A549 (cell line): ENCODE measurements around the gene SERPIND1. TPM values are rescaled to one million over a fixed set of nuclear protein-coding genes. Genes with fewer than 3 reads are reported as not detected.

Source experiments
- ATAC-seq, 2 experiments: fragments of 200-7000 bp in 1 of 2; fragments of >200 bp in 1 of 2; cut with Nextera tagmentation in 1 of 2; cut with Tn5 transposase in 1 of 2; 3 replicates each; pipeline versions ENCODE4 v1.8.0 to v1.9.1; 2018 to 2020; ENCODE audit warnings: mild to moderate bottlenecking in 1 of 2, moderate library complexity in 1 of 2
- CTCF ChIA-PET: fragments of 300-600 bp; sonication (Branson Sonifier 250); formaldehyde crosslinking; extraction: SDS; loops from one replicate; lab custom pipeline; 2021; ENCODE audit warnings: antibody characterized with exemption, inconsistent platforms; lab: Yijun Ruan, JAX
- POLR2A ChIA-PET: fragments of 350-600 bp; formaldehyde crosslinking; extraction: SDS; loops from one replicate; lab custom pipeline; 2021; ENCODE audit warnings: antibody characterized with exemption, inconsistent platforms; lab: Yijun Ruan, JAX
- DNase-seq, 2 experiments: peaks; one replicate each; pipeline versions ENCODE4 v3.0.0 to v3.0.0-alpha.2; 2011 to 2016; ENCODE audit warnings: low read depth in 1 of 2, low spot score in 1 of 2
- FAIRE-seq: peaks from 2 replicates; lab custom pipeline; 2011; peaks lifted over from hg19 to GRCh38; lab: Jason Lieb, UNC
- H3K27ac ChIP-seq, 2 experiments: fragments of >200 bp; sonication (Bioruptor Twin); formaldehyde crosslinking; 3 replicates each; pipeline ENCODE4 v1.5.1; 2016 to 2017
- H3K4me1 ChIP-seq: fragments of >200 bp; sonication (Bioruptor Twin); formaldehyde crosslinking; 3 replicates; pipeline ENCODE4 v1.6.1; 2016
- H3K4me2 ChIP-seq: fragments of >200 bp; sonication (Bioruptor Twin); formaldehyde crosslinking; 3 replicates; pipeline ENCODE4 v1.6.1; 2016
- H3K4me3 ChIP-seq: fragments of >200 bp; sonication (Bioruptor Twin); formaldehyde crosslinking; 3 replicates; pipeline ENCODE4 v1.5.1; 2016
- H3K9me3 ChIP-seq: fragments of >200 bp; sonication (Bioruptor Twin); formaldehyde crosslinking; 3 replicates; pipeline ENCODE4 v1.6.1; 2016
- ATOH8 ChIP-seq: fragments of 250-450 bp; sonication (Bioruptor Pico); IDR thresholded peaks from 2 replicates; pipeline ENCODE4 v1.5.0; 2020; ENCODE audit warnings: low read depth, mild to moderate bottlenecking, moderate library complexity
- CBX2 ChIP-seq: fragments of 200-600 bp; sonication (generic); IDR thresholded peaks from 2 replicates; pipeline ENCODE4 v1.6.1; 2016; ENCODE audit warnings: low read depth, mild to moderate bottlenecking, borderline replicate concordance
- CBX8 ChIP-seq: fragments of 200-600 bp; sonication (generic); IDR thresholded peaks from 2 replicates; pipeline ENCODE4 v1.6.1; 2016
- E2F6 ChIP-seq: IDR thresholded peaks from 2 replicates; pipeline ENCODE4 v1.6.1; 2012; ENCODE audit warnings: low read depth, borderline replicate concordance
- EHF ChIP-seq: fragments of 250-450 bp; sonication (Bioruptor Pico); IDR thresholded peaks from 2 replicates; pipeline ENCODE4 v1.5.0; 2020; ENCODE audit warnings: mild to moderate bottlenecking
- EHMT2 ChIP-seq: fragments of 200-600 bp; sonication (generic); IDR thresholded peaks from 2 replicates; pipeline ENCODE4 v1.6.1; 2016; ENCODE audit warnings: antibody characterized with exemption, low read depth, mild to moderate bottlenecking, moderate library complexity
- FOSB ChIP-seq: fragments of 250-450 bp; sonication (Bioruptor Pico); IDR thresholded peaks from 2 replicates; pipeline ENCODE4 v1.5.0; 2020; ENCODE audit warnings: mild to moderate bottlenecking, moderate library complexity
- KDM1A ChIP-seq: fragments of 200-600 bp; sonication (generic); IDR thresholded peaks from 2 replicates; pipeline ENCODE4 v1.6.1; 2016; ENCODE audit warnings: low read depth, mild to moderate bottlenecking
- MAZ ChIP-seq: fragments of 150-350 bp; IDR thresholded peaks from 2 replicates; pipeline ENCODE4 v1.6.1; 2014; ENCODE audit warnings: antibody characterized with exemption, low read depth, low read length, borderline replicate concordance
- NPAS2 ChIP-seq: fragments of 250-450 bp; sonication (Bioruptor Pico); IDR thresholded peaks from 2 replicates; pipeline ENCODE4 v1.8.0; 2022; ENCODE audit warnings: mild to moderate bottlenecking, moderate library complexity, borderline replicate concordance
- NR3C1 ChIP-seq: fragments of >200 bp; sonication (Bioruptor Twin); formaldehyde crosslinking; IDR thresholded peaks from 3 replicates; pipeline ENCODE4 v1.6.1; 2017
- RAD21 ChIP-seq, 2 experiments: fragments of >200 bp in 1 of 2; sonication (Bioruptor Twin) in 1 of 2; formaldehyde crosslinking in 1 of 2; IDR thresholded peaks in 1 of 2; conservative IDR thresholded peaks in 1 of 2; 2 replicates in 1 of 2; 3 replicates in 1 of 2; pipeline ENCODE4 v1.6.1; 2012 to 2018; ENCODE audit warnings: inconsistent platforms in 1 of 2
- RNF2 ChIP-seq: fragments of 200-600 bp; sonication (generic); IDR thresholded peaks from 2 replicates; pipeline ENCODE4 v1.6.1; 2016; ENCODE audit warnings: low read depth, mild to moderate bottlenecking, antibody characterized with exemption, moderate library complexity, borderline replicate concordance
- SMC3 ChIP-seq: fragments of >200 bp; sonication (Bioruptor Twin); formaldehyde crosslinking; IDR thresholded peaks from 3 replicates; pipeline ENCODE4 v1.6.1; 2018; ENCODE audit warnings: inconsistent platforms
- ZC3H11A ChIP-seq: fragments of 450-650 bp; IDR thresholded peaks from 2 replicates; pipeline ENCODE4 v1.6.1; 2014; ENCODE audit warnings: antibody characterized with exemption, mild to moderate bottlenecking
- ZNF302 ChIP-seq: fragments of 250-450 bp; sonication (Bioruptor Pico); IDR thresholded peaks from 2 replicates; pipeline ENCODE4 v1.9.0; 2021; ENCODE audit warnings: inconsistent platforms, mild to moderate bottlenecking, moderate library complexity
- WGBS: methylation state at CpG from one replicate; pipeline ENCODE4 v1.1.6; 2017; ENCODE audit errors: missing lambda C conversion rate; 5-methylcytosine and 5-hydroxymethylcytosine counted together
- polyA plus RNA-seq, 4 experiments: library from polyadenylated mRNA; depleted of rRNA in 3 of 4; stranded (reverse); fragments of >200 nt; fragmentation: RNase III in 1 of 4; extraction: RNeasy Plus Mini Kit Qiagen cat#74134 plus additional on column Dnase treatment in 1 of 4; gene quantifications; 2 replicates in 3 of 4; 3 replicates in 1 of 4; pipeline ENCODE4 v1.2.3, GENCODE V29; 2011 to 2017
- TF ChIP-seq, protein P1 (sequence below): fragments of 200-600 bp; sonication (generic); IDR thresholded peaks from 2 replicates; pipeline ENCODE4 v1.6.1; 2016; ENCODE audit warnings: antibody characterized with exemption, mild to moderate bottlenecking, moderate library complexity
- TF ChIP-seq, protein P2 (sequence below): IDR thresholded peaks from 2 replicates; pipeline ENCODE4 v1.6.1; 2012

SERPIND1 gene
- polyA plus RNA-seq, 2 of the 4 experiments (the other 2 are of a cell fraction) = not detected

DNA sequence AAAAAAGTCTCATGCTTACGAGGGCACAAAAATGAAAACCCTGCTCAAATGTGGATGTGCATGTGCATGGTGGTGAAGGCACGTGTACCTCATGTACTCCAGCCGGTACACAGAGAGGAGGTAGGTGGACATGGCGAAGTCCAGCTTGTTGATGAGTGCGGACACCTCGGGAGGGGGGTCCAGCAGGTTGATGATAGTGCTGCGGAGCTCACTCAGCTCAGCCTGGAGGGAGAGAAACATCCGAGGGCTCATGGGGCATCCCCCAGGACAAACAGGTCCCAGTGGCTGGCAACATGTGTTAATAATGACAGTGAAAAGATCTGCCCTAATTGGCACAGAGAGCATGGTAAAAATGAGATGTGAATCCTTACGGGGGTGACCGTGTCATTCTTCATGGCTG is 9.2 kb upstream of the SERPIND1 start:
- no peak overlapping the region for H3K4me2 ChIP-seq
- DNase-seq = no peak
- CTCF ChIA-PET = interaction anchor here (1.1 to 2.7 kb wide), 2 partner anchors 19 to 31 kb away, joined by 3 to 12 read pairs; no protein-coding TSS in a partner anchor
- H3K4me3 ChIP-seq = no peak overlapping the region
- WGBS = 96% methylated on average over 10 of the region's 10 CpGs
- no peaks in the 10 kb centered on the region for H3K4me1 ChIP-seq
- ATAC-seq = no peak
- FAIRE-seq = no peak
- no peaks in the 10 kb centered on the region for H3K9me3 ChIP-seq
- no peak overlapping the region for H3K27ac ChIP-seq
- POLR2A ChIA-PET = no interaction called here
- TF ChIP-seq RAD21 (conservative IDR thresholded peaks at IDR 0.05 in 1 of 2, IDR thresholded peaks at IDR 0.05 in 1 of 2) (no peak), RNF2 (no peak), ZNF302 (CRISPR knock-in tag) (no peak), E2F6 (no peak), EHMT2 (no peak), ZC3H11A (no peak)
- TF ChIP-seq, protein P1, sequence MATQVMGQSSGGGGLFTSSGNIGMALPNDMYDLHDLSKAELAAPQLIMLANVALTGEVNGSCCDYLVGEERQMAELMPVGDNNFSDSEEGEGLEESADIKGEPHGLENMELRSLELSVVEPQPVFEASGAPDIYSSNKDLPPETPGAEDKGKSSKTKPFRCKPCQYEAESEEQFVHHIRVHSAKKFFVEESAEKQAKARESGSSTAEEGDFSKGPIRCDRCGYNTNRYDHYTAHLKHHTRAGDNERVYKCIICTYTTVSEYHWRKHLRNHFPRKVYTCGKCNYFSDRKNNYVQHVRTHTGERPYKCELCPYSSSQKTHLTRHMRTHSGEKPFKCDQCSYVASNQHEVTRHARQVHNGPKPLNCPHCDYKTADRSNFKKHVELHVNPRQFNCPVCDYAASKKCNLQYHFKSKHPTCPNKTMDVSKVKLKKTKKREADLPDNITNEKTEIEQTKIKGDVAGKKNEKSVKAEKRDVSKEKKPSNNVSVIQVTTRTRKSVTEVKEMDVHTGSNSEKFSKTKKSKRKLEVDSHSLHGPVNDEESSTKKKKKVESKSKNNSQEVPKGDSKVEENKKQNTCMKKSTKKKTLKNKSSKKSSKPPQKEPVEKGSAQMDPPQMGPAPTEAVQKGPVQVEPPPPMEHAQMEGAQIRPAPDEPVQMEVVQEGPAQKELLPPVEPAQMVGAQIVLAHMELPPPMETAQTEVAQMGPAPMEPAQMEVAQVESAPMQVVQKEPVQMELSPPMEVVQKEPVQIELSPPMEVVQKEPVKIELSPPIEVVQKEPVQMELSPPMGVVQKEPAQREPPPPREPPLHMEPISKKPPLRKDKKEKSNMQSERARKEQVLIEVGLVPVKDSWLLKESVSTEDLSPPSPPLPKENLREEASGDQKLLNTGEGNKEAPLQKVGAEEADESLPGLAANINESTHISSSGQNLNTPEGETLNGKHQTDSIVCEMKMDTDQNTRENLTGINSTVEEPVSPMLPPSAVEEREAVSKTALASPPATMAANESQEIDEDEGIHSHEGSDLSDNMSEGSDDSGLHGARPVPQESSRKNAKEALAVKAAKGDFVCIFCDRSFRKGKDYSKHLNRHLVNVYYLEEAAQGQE = no peak
- TF ChIP-seq, protein P2, sequence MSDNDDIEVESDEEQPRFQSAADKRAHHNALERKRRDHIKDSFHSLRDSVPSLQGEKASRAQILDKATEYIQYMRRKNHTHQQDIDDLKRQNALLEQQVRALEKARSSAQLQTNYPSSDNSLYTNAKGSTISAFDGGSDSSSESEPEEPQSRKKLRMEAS = no peak

GRCh38 chr22:20765938-20766337 is 8.0 kb upstream of the SERPIND1 start:
- ATAC-seq (no peak), DNase-seq (no peak), FAIRE-seq (no peak)
- no peak for TF ChIP-seq RNF2
- TF ChIP-seq EHF (CRISPR knock-in tag) = no peak
- TF ChIP-seq NPAS2 (CRISPR knock-in tag) = no peak
- no peak for TF ChIP-seq NR3C1
- no peak for TF ChIP-seq FOSB (CRISPR knock-in tag)
- no peak for TF ChIP-seq CBX8
- TF ChIP-seq ATOH8 (CRISPR knock-in tag) = no peak
- no peak for TF ChIP-seq KDM1A
- no peak for TF ChIP-seq MAZ
- TF ChIP-seq SMC3 = no peak
- no peak for TF ChIP-seq CBX2
- Histone ChIP-seq H3K4me3 (no peak overlapping the region), H3K4me1 (no peaks in the 10 kb centered on the region), H3K9me3 (no peaks in the 10 kb centered on the region), H3K27ac (no peak overlapping the region), H3K4me2 (no peak overlapping the region)
- ChIA-PET POLR2A (interaction anchor here (0.6 kb wide), 1 partner anchor 271 kb away, joined by 3 read pairs; the partner anchor contains the start of gene KLHL22), CTCF (interaction anchor here (0.5 to 1.5 kb wide), 2 partner anchors 12 to 35 kb away, joined by 3 read pairs; no protein-coding TSS in a partner anchor)
- WGBS = 76% methylated on average over 2 of the region's 2 CpGs
